Stimulated activated CD4-positive, alpha-beta T cell treated with anti-CD3 and anti-CD28 coated beads, Interleukin-4, amount 100 ng/mL, for 4 hours (primary cell): ENCODE data around the gene ZSCAN9.

Source experiments
- DNase-seq, 2 experiments: peaks; one replicate each; pipeline ENCODE4 v3.0.0-alpha.2; 2020

Gene ZSCAN9

DNA sequence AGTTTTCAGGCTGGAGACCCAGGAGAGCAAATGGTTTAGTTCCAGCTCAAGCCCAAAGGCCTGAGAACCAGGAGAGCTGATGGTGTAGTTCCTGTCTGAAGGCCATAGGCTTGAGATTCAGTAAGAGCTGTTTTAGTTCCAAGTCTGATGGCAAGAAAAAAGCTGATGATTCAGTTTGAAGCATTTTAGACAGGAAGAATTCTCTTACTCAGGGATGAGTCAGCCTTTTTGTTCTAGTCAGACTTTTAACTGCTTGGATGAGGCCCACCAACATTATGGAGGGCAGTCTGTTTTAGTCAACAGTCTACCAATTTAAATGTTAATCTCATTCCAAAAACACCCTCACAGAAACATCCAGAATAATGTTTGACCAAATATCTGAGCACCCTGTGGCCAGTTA, 44.4 kb downstream of the ZSCAN9 start:
- DNase-seq, result no peak

DNA sequence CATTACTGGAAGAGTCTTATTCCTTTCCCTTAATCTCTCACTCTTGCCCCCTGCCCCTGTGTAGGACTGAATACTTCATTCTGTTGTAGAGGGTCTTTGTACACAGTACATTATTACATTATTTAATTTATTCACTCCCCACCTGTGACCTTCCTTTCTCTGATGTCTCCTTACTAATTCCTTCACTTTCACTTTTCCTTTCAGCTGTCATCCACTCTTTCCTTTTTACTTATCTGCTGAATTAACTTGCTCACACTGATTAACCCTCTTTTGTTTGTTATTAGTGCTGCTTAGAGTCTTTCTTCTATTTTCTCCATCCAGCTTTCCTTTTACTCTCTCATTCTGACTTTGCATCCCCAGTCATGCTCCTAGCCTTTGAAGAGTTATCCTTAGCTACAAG, 49.8 kb downstream of the ZSCAN9 start:
- no peak for DNase-seq

DNA sequence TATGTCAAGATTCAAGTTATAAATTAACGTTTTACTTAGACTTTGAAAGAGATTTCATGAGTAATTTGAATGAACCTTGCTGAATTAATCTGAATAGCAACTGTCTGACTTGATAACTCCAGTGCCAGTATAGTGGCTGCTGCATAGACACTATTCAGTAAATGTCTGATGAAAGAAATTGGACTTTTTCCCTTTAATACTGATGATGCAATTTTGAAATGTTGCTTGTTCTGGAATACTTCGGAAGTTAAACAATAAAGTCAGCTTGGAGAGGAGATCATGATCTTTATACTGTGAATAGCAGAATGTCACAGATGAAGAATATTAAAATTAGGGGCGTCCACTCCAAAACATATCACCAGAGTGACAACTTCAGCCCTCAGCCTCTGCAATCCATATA, 52.7 kb downstream of the ZSCAN9 start:
- no peak for DNase-seq

DNA sequence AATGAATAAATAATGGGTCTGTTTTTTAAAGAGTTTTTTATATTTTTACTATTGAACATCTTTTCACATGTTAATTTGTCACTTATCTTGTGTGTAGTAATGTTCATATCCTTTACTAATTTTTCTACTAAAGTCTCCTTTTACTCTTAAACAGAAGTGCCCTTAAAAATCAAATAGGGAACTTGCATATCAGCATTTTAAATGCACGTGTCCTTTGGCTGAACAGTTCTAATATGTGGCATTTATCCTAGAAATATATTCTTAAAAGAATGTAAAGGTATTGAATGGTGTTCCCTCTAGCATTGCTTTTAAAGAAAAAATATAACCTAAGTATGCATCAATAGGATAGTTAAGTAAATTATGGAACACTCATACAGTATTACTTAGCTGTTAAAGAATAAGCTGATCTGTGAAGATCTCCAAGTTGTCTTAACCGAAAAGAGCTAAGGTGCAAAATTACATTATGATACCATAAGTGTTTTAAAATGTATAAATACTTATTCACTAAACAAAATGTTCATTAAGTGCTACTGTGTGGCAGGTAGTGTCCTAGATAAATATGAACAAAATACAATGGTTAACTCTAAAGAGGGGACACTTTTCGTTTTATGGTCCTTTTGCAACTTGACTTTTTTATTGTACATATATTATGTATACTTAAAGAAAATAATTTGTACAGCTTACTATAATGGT, 55.7 kb downstream of the ZSCAN9 start:
- DNase-seq, result no peak

DNA sequence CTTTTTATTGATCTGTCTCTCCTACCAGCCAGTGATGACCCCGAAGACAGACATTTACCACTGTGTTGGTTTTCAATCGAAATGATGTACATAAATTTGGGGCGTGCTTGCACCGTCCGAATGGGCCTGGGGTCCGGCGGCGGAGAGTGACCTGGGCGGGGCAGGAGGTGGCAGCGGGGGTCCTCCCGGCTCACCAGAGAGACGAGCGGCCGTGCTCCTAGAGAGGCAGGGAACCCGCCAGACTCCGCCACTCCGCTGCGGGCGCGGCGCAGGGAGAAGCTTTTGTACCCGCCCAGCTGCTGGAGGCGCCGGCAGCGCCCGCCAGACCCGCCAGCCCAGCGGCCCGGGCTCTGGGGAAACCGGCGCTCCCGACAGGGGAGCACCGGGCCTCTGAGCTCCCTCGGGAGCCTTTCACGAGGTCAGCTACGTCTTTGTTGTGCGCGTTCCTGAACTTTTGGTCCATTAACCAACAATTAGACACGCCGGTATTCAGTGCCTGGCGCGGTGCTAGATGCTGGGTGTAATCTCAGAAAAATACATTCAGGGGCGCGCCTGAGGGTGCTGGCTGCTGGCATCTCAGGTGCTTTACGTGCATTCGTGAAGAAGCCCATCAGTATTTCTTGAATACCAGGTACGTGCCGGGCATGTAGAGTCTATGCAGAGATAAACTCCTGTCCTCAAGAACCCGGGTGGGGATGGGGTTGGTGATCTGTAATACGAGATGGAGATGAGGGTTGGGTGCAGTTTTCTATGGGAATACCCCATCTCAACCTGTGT, 56.4 kb downstream of the ZSCAN9 start, which contains the start of gene PGBD1:
Gene PGBD1 (plus strand): TSS at position 285 of the 777 bp plus-strand sequence. CDS start 2,242 bp downstream, outside the sequence.
- DNase-seq, result peak; percentile 30 to 54

DNA sequence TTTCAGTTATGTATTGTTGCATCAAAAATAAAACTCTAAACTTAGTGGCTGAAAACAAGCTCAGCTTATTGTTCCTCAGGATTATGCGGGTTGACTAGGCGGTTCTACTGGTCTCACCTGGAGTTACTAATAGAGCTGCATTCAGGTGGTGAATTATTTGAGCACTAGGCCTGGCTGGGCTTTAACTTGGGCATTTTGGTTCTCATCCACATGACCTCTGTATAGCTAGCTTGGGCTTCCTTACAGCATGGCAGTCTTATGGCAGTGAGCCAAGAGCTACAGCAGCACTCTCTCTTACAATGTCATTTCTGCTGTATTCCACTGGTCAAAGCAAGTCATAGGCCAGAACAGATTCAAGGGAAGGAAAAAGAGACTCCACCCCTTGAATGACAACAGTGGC, 57.9 kb downstream of the ZSCAN9 start:
- DNase-seq, result no peak
